DND-41 (cell line): ENCODE results near the gene HIPK4.

Experiments used
- ATAC-seq: fragments of 200-7000 bp; cut with Tn5 transposase; 3 replicates; pipeline ENCODE4 v1.9.1; 2021; ENCODE audit warnings: low read depth; ENCODE audit not compliant: insufficient read depth
- DNase-seq: peaks from one replicate; pipeline ENCODE4 v3.0.0-alpha.2; 2020
- H2AFZ ChIP-seq: 2 replicates; pipeline ENCODE4 v1.6.0; 2012; ENCODE audit warnings: low read depth, low read length
- H3K27ac ChIP-seq: 2 replicates; pipeline ENCODE4 v1.5.1; 2012; ENCODE audit warnings: low read length, inconsistent platforms
- H3K27me3 ChIP-seq: fragments of 200-600 bp; sonication (generic); 2 replicates; pipeline ENCODE4 v1.6.0; 2012; ENCODE audit warnings: low read length, mild to moderate bottlenecking, inconsistent platforms; ENCODE audit not compliant: insufficient read depth, poor library complexity
- H3K36me3 ChIP-seq: 2 replicates; pipeline ENCODE4 v1.5.1; 2012; ENCODE audit warnings: low read length, inconsistent platforms; ENCODE audit not compliant: insufficient read depth
- H3K4me1 ChIP-seq: 2 replicates; pipeline ENCODE4 v1.5.1; 2012; ENCODE audit warnings: mild to moderate bottlenecking, low read length; ENCODE audit not compliant: insufficient read depth
- H3K4me2 ChIP-seq: 2 replicates; pipeline ENCODE4 v1.6.0; 2012; ENCODE audit warnings: mild to moderate bottlenecking, moderate library complexity, low read length, inconsistent platforms; ENCODE audit not compliant: insufficient read depth
- H3K4me3 ChIP-seq, 2 experiments: fragments of 200-600 bp in 1 of 2; shearing (Covaris generic) in 1 of 2; 2 replicates each; pipeline ENCODE4 v1.5.1; 2012 to 2016; ENCODE audit warnings: inconsistent platforms in 2 of 2, low read length in 2 of 2, mild to moderate bottlenecking in 2 of 2, low read depth in 1 of 2, moderate library complexity in 1 of 2
- H3K79me2 ChIP-seq: 2 replicates; pipeline ENCODE4 v1.6.0; 2012; ENCODE audit warnings: low read length, inconsistent platforms; ENCODE audit not compliant: insufficient read depth
- H3K9ac ChIP-seq: 2 replicates; pipeline ENCODE4 v1.6.0; 2012; ENCODE audit warnings: low read depth, mild to moderate bottlenecking, inconsistent platforms, low read length, moderate library complexity
- H3K9me3 ChIP-seq: 2 replicates; pipeline ENCODE4 v1.5.1; 2012; ENCODE audit warnings: low read length, moderate library complexity, mild to moderate bottlenecking, inconsistent platforms; ENCODE audit not compliant: insufficient read depth, severe bottlenecking
- H4K20me1 ChIP-seq: 2 replicates; pipeline ENCODE4 v1.6.0; 2012; ENCODE audit warnings: low read length; ENCODE audit not compliant: insufficient read depth
- CTCF ChIP-seq: IDR thresholded peaks from 2 replicates; pipeline ENCODE4 v1.5.1; 2012; ENCODE audit warnings: borderline replicate concordance, low read length, moderate library complexity, mild to moderate bottlenecking; ENCODE audit not compliant: poor library complexity, severe bottlenecking; ENCODE audit errors: extremely low read depth
- EZH2 ChIP-seq: IDR thresholded peaks from 3 replicates; pipeline ENCODE4 v1.6.1; 2012; ENCODE audit warnings: borderline replicate concordance, low read depth, mild to moderate bottlenecking, moderate library complexity, low read length, inconsistent platforms; ENCODE audit not compliant: severe bottlenecking

Gene HIPK4

DNA sequence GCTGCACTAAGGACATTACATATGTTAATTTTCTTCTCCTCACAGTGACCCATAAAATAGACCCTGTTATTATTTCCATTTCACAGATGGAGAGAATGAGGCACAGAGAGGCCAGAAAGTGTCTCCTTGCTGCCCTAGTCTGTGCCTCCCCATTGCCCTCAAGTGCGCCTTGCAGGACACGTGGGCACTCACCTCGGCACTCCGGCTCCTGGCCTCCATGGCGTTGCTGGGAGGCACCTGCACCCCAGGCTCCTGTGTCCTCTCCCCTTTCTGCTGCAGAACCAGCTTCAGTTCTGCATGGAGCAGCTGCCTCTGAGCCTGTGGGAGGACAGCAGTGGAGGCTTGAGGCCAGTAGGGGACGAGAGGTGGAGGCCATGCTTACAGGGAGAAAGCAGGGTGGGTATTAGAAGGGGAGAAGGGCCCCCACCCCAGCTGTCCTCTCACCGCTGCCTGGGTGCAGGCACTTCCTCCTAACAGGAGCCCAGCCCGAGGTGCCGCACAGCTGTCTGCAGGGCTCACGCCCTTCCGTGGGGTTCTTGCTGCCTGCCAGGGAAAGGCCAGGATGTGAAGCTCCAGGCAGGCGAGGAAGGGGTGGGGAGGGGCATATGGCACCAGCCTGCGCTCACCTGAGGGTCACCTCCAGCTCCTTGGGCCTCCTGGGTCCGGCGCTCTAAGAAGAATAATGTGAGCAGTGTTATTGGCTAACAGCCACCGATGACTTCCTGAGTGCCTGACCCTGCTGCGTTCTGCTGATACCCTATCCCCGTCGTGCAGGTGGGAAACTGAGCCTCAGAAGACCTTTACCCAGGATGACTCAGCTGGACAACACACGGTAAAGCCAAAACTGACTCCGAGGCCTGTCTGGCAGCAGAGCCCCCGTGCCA, 18.0 kb upstream of the HIPK4 start:
- no peak for TF ChIP-seq CTCF
- TF ChIP-seq EZH2, result no peak
- H3K27me3 ChIP-seq, result no peaks in the 10 kb centered on the region
- no peak overlapping the region for H3K27ac ChIP-seq
- no peak for DNase-seq
- no peak overlapping the region for H3K4me3 ChIP-seq
- H2AFZ ChIP-seq, result no peak overlapping the region
- no peaks in the 10 kb centered on the region for H3K36me3 ChIP-seq
- H3K9me3 ChIP-seq, result no peaks in the 10 kb centered on the region
- no peak overlapping the region for H3K4me2 ChIP-seq
- H3K4me1 ChIP-seq, result peaks cover 19% of the 10 kb centered on the region
- no peaks in the 10 kb centered on the region for H3K79me2 ChIP-seq
- no peak for ATAC-seq
- H4K20me1 ChIP-seq, result no peaks in the 10 kb centered on the region
- no peak overlapping the region for H3K9ac ChIP-seq

DNA sequence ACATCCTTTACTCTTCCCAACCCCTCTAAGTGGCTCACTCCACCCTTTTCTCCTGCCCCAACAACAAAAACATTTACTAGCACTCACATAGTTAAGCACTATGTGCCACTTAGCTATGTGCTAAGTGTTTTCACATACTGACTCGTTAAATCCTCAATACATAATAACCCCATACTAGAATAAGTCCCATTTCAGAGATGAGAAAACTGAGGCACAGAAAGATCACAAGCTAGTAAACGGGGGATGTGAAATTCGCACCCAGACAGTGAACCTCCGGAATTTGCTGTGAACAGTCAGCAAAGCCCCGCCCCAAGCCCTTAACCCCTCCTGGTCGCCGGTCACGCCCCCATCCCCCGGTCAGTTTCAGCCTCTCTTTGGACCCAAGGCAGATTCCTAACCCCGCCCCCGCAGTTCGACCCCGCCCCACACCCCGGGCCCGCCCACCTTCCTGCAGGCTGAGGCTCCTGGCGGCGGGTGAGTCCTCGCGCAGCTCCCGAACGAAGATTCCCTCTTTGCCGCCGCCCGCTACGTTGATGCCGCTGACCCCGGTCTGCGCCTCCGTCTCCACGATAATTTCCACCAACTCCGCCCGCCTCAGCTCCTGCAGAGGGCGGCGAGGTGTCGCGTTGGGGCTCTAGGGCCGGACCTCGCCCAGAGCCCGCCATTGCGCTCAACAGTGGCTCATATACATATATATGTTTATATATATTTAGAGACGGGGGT, 13.4 kb upstream of the HIPK4 start:
- peak; percentile 81 for DNase-seq
- no peaks in the 10 kb centered on the region for H4K20me1 ChIP-seq
- peaks cover 20% of the 10 kb centered on the region for H3K4me1 ChIP-seq
- peak overlapping the region; percentile 22; the same call in 1 of the 2 replicates for H3K27ac ChIP-seq
- no peaks in the 10 kb centered on the region for H3K9me3 ChIP-seq
- H3K79me2 ChIP-seq, result no peaks in the 10 kb centered on the region
- TF ChIP-seq EZH2 (no peak), CTCF (no peak)
- no peaks in the 10 kb centered on the region for H3K27me3 ChIP-seq
- H3K4me2 ChIP-seq, result peak overlapping the region; percentile 86
- peak overlapping the region; percentile 55 for H3K9ac ChIP-seq
- peak overlapping the region; percentile 86 for H2AFZ ChIP-seq
- no peaks in the 10 kb centered on the region for H3K36me3 ChIP-seq
- peak; percentile 73 for ATAC-seq
- peak overlapping the region; percentile 23 to 58; a peak in 3 of 4 replicates for H3K4me3 ChIP-seq

- no peak for ATAC-seq
- Histone ChIP-seq H2AFZ (no peak overlapping the region), H3K4me2 (no peak overlapping the region), H3K27ac (no peak overlapping the region), H3K9ac (no peak overlapping the region), H3K4me1 (peaks cover 20% of the 10 kb centered on the region), H4K20me1 (no peaks in the 10 kb centered on the region), H3K4me3 (no peak overlapping the region), H3K36me3 (no peaks in the 10 kb centered on the region), H3K79me2 (no peaks in the 10 kb centered on the region), H3K27me3 (no peaks in the 10 kb centered on the region), H3K9me3 (no peaks in the 10 kb centered on the region)
- no peak for DNase-seq
- TF ChIP-seq EZH2 (no peak), CTCF (no peak)
Observed at GRCh38 chr19:40400559-40400958, 10.6 kb upstream of the HIPK4 start.
